Endodermal cell (in vitro differentiated cells): ENCODE results near the gene MPC1. TPM values are rescaled to one million over a fixed set of nuclear protein-coding genes. Genes with fewer than 3 reads are reported as not detected.
A peak's percentile ranks its signal among the peaks of the same experiment; 100 is the strongest.

Experiments
- DNase-seq: peaks from one replicate; pipeline ENCODE4 v3.0.0-alpha.2; 2017
- H3K27ac ChIP-seq: 2 replicates; pipeline ENCODE4 v1.5.1; 2013; ENCODE audit warnings: mild to moderate bottlenecking, low read depth, low read length, moderate library complexity
- H3K27me3 ChIP-seq: 2 replicates; pipeline ENCODE4 v1.6.1; 2013; ENCODE audit warnings: mild to moderate bottlenecking, low read length, moderate library complexity; ENCODE audit not compliant: insufficient read depth, control insufficient read depth, poor library complexity, severe bottlenecking
- H3K36me3 ChIP-seq: 2 replicates; pipeline ENCODE4 v1.7.0; 2013; ENCODE audit warnings: mild to moderate bottlenecking, low read length, moderate library complexity; ENCODE audit not compliant: control insufficient read depth, insufficient read depth
- H3K4me1 ChIP-seq: one replicate; pipeline ENCODE4 v1.7.0; 2013; ENCODE audit warnings: low read length; ENCODE audit not compliant: control insufficient read depth, insufficient read depth
- H3K4me3 ChIP-seq: 2 replicates; pipeline ENCODE4 v1.5.1; 2013; ENCODE audit warnings: mild to moderate bottlenecking, low read length, moderate library complexity
- H3K9ac ChIP-seq: 2 replicates; pipeline ENCODE4 v1.6.1; 2013; ENCODE audit warnings: mild to moderate bottlenecking, low read length, moderate library complexity; ENCODE audit not compliant: poor library complexity, severe bottlenecking; ENCODE audit errors: extremely low read depth
- H3K9me3 ChIP-seq: 2 replicates; pipeline ENCODE4 v1.6.1; 2013; ENCODE audit warnings: mild to moderate bottlenecking, low read length, moderate library complexity; ENCODE audit not compliant: control insufficient read depth
- H3K27ac Mint-ChIP-seq: 2 replicates; pipeline ENCODE4 v1.8.0; 2020; ENCODE audit warnings: mixed read lengths
- H3K27me3 Mint-ChIP-seq: 2 replicates; pipeline ENCODE4 v1.8.0; 2021; ENCODE audit warnings: mild to moderate bottlenecking, mixed read lengths; ENCODE audit not compliant: insufficient read depth
- H3K36me3 Mint-ChIP-seq: 2 replicates; pipeline ENCODE4 v1.8.0; 2020; ENCODE audit warnings: low read depth, mixed read lengths
- H3K4me1 Mint-ChIP-seq: 2 replicates; pipeline ENCODE4 v1.8.0; 2020; ENCODE audit warnings: mixed read lengths
- H3K4me3 Mint-ChIP-seq: 2 replicates; pipeline ENCODE4 v1.8.0; 2020; ENCODE audit warnings: mild to moderate bottlenecking, moderate library complexity, mixed read lengths
- H3K9me3 Mint-ChIP-seq: 2 replicates; pipeline ENCODE4 v1.8.0; 2020; ENCODE audit warnings: mild to moderate bottlenecking, mixed read lengths
- CTCF ChIP-seq: fragments of 200-600 bp; sonication (generic); conservative IDR thresholded peaks from 2 replicates; pipeline ENCODE4 v1.5.0; 2021; ENCODE audit warnings: antibody characterized with exemption, mild to moderate bottlenecking
- WGBS, 2 experiments: methylation state at CpG; one replicate each; pipeline versions ENCODE4 v1.1.5 to v1.1.7; 2013; ENCODE audit warnings: missing lambda C conversion rate in 2 of 2, mixed read lengths in 1 of 2; ENCODE audit not compliant: insufficient coverage in 1 of 2, insufficient read length in 1 of 2; 5-methylcytosine and 5-hydroxymethylcytosine counted together
- total RNA-seq, 2 donors: library from RNA; stranded (reverse); fragmentation: NEBNext Ultra II Directional in 1 of 2; extraction: Animal tissue kit (Norgen Biotek cat#: 25700) in 1 of 2; gene quantifications; 2 replicates in 1 of 2; 3 replicates in 1 of 2; pipeline ENCODE4 v1.2.1, GENCODE V29; 2021

The MPC1 gene
- total RNA-seq, 2 donors from 2014 or later: 8.2 to 8.7 TPM

GRCh38 chr6:166333172-166333995 lies 49.4 kb downstream of the MPC1 start:
- 94 to 99% methylated on average over 14 to 23 of the region's 23 CpGs for WGBS, 2 experiments
- Histone ChIP-seq H3K4me3 (no peak overlapping the region), H3K4me1 (no peaks in the 10 kb centered on the region), H3K27me3 (no peaks in the 10 kb centered on the region), H3K36me3 (peaks cover 45% of the 10 kb centered on the region), H3K9ac (no peak overlapping the region), H3K27ac (no peak overlapping the region), H3K9me3 (no peaks in the 10 kb centered on the region)
- H3K27me3 Mint-ChIP-seq: no peaks in the 10 kb centered on the region
- peaks cover 7% of the 10 kb centered on the region for H3K4me1 Mint-ChIP-seq
- peak overlapping the region; percentile 6 for H3K27ac Mint-ChIP-seq
- DNase-seq: no peak
- H3K9me3 Mint-ChIP-seq: no peaks in the 10 kb centered on the region
- TF ChIP-seq CTCF: no peak
- H3K4me3 Mint-ChIP-seq: no peak overlapping the region
- H3K36me3 Mint-ChIP-seq: peaks cover 45% of the 10 kb centered on the region

GRCh38 chr6:166331503-166332415 lies 51.0 kb downstream of the MPC1 start:
- H3K27me3 Mint-ChIP-seq: no peaks in the 10 kb centered on the region
- no peak overlapping the region for H3K27ac Mint-ChIP-seq
- peaks cover 43% of the 10 kb centered on the region for H3K36me3 ChIP-seq
- H3K4me3 Mint-ChIP-seq: no peak overlapping the region
- 91 to 92% methylated on average over 5 to 10 of the region's 13 CpGs for WGBS, 2 experiments
- H3K4me1 ChIP-seq: no peaks in the 10 kb centered on the region
- no peak overlapping the region for H3K27ac ChIP-seq
- no peaks in the 10 kb centered on the region for H3K9me3 ChIP-seq
- peak; percentile 38 for DNase-seq
- TF ChIP-seq CTCF: no peak
- H3K9ac ChIP-seq: no peak overlapping the region
- H3K27me3 ChIP-seq: no peaks in the 10 kb centered on the region
- no peak overlapping the region for H3K4me3 ChIP-seq
- no peaks in the 10 kb centered on the region for H3K9me3 Mint-ChIP-seq
- peaks cover 7% of the 10 kb centered on the region for H3K4me1 Mint-ChIP-seq
- peaks cover 44% of the 10 kb centered on the region for H3K36me3 Mint-ChIP-seq

GRCh38 chr6:166330612-166331011 lies 52.1 kb downstream of the MPC1 start:
- H3K4me1 Mint-ChIP-seq: peaks cover 15% of the 10 kb centered on the region
- peak; percentile 65 for TF ChIP-seq CTCF

More at GRCh38 chr6:166330612-166331011, 52.1 kb downstream of the MPC1 start:
- Mint-ChIP-seq H3K9me3 (no peaks in the 10 kb centered on the region), H3K4me3 (no peak overlapping the region), H3K27me3 (no peaks in the 10 kb centered on the region), H3K27ac (no peak overlapping the region), H3K36me3 (peaks cover 38% of the 10 kb centered on the region)
- no peak overlapping the region for H3K4me3 ChIP-seq
- H3K9ac ChIP-seq: no peak overlapping the region
- DNase-seq: peak; percentile 96
- H3K36me3 ChIP-seq: peaks cover 43% of the 10 kb centered on the region
- no peak overlapping the region for H3K27ac ChIP-seq
- peaks cover 6% of the 10 kb centered on the region for H3K4me1 ChIP-seq
- no peaks in the 10 kb centered on the region for H3K9me3 ChIP-seq
- H3K27me3 ChIP-seq: no peaks in the 10 kb centered on the region
- WGBS, 2 experiments: 65 to 69% methylated on average over 3 to 11 of the region's 11 CpGs
